HEK293 (cell line): ENCODE results near the gene ATP6V0C.

Experiments used
- CTCF ChIA-PET: fragments of 350-600 bp; formaldehyde crosslinking; extraction: SDS; loops from one replicate; lab custom pipeline; 2021; ENCODE audit warnings: antibody characterized with exemption; lab: Yijun Ruan, JAX
- POLR2A ChIA-PET: fragments of 300-600 bp; formaldehyde crosslinking; extraction: SDS; loops from one replicate; lab custom pipeline; 2020; ENCODE audit warnings: antibody characterized with exemption, inconsistent platforms; lab: Yijun Ruan, JAX
- H3K27ac ChIP-seq: fragments of 200-500 bp; sonication (Bioruptor generic); 2 replicates; pipeline ENCODE4 v1.5.1; 2014; ENCODE audit warnings: low read depth, low read length, control low read depth, inconsistent platforms; ENCODE audit errors: extremely low read depth
- H3K36me3 ChIP-seq, 2 experiments: fragments of 200-500 bp in 1 of 2; sonication (Bioruptor generic) in 1 of 2; 1 replicate in 1 of 2; 2 replicates in 1 of 2; pipeline ENCODE4 v1.5.1; 2014 to 2017; ENCODE audit warnings: inconsistent platforms in 2 of 2, low read length in 2 of 2; ENCODE audit not compliant: control insufficient read depth in 2 of 2, insufficient read depth in 1 of 2
- H3K4me1 ChIP-seq: fragments of 200-500 bp; sonication (Bioruptor generic); 2 replicates; pipeline ENCODE4 v1.5.1; 2014; ENCODE audit warnings: mild to moderate bottlenecking, low read length, inconsistent platforms; ENCODE audit not compliant: control insufficient read depth, insufficient read depth
- H3K4me3 ChIP-seq: 2 replicates; pipeline ENCODE4 v1.5.1; 2011; ENCODE audit warnings: low read depth, mild to moderate bottlenecking, control low read depth, low read length, moderate library complexity
- H3K9me3 ChIP-seq: fragments of 200-500 bp; sonication (Bioruptor generic); 2 replicates; pipeline ENCODE4 v1.5.1; 2014; ENCODE audit warnings: low read depth, low read length, inconsistent platforms; ENCODE audit not compliant: control insufficient read depth, insufficient read depth
- EGR2 ChIP-seq: fragments of 450-650 bp; formaldehyde crosslinking; IDR thresholded peaks from 2 replicates; pipeline ENCODE4 v1.5.1; 2016; ENCODE audit warnings: low read depth, missing biosample characterization, missing genetic modification characterization
- HOXD13 ChIP-seq: sonication (generic); formaldehyde crosslinking; IDR thresholded peaks from 2 replicates; pipeline ENCODE4 v1.8.0; 2022; ENCODE audit warnings: missing genetic modification reagents, borderline replicate concordance
- INSM2 ChIP-seq: fragments of 450-650 bp; formaldehyde crosslinking; IDR thresholded peaks from 2 replicates; pipeline ENCODE4 v1.5.1; 2016; ENCODE audit warnings: missing biosample characterization, missing genetic modification characterization
- PATZ1 ChIP-seq: fragments of 450-650 bp; formaldehyde crosslinking; IDR thresholded peaks from 2 replicates; pipeline ENCODE4 v1.5.1; 2016; ENCODE audit warnings: missing biosample characterization, missing genetic modification characterization
- PBX3 ChIP-seq: sonication (generic); formaldehyde crosslinking; IDR thresholded peaks from 2 replicates; pipeline ENCODE4 v1.8.1; 2022; ENCODE audit warnings: mild to moderate bottlenecking, moderate library complexity, missing genetic modification reagents
- PRDM1 ChIP-seq: fragments of 450-650 bp; formaldehyde crosslinking; IDR thresholded peaks from 2 replicates; pipeline ENCODE4; 2016; ENCODE audit warnings: missing biosample characterization, missing genetic modification characterization
- SCRT1 ChIP-seq: fragments of 450-650 bp; formaldehyde crosslinking; IDR thresholded peaks from 2 replicates; pipeline ENCODE4 v1.5.1; 2016; ENCODE audit warnings: missing biosample characterization, missing genetic modification characterization, borderline replicate concordance
- SP2 ChIP-seq: fragments of 450-650 bp; formaldehyde crosslinking; IDR thresholded peaks from 2 replicates; pipeline ENCODE4 v1.5.1; 2016; ENCODE audit warnings: missing biosample characterization, missing genetic modification characterization
- ZBTB17 ChIP-seq: fragments of 450-650 bp; formaldehyde crosslinking; IDR thresholded peaks from 2 replicates; pipeline ENCODE4 v1.5.1; 2016; ENCODE audit warnings: missing biosample characterization, missing genetic modification characterization
- ZBTB26 ChIP-seq: fragments of 450-650 bp; formaldehyde crosslinking; optimal IDR thresholded peaks from 2 replicates; pipeline ENCODE3; 2016; ENCODE audit warnings: missing biosample characterization, mild to moderate bottlenecking, missing genetic modification characterization
- ZBTB44 ChIP-seq: fragments of 450-650 bp; IDR thresholded peaks from 2 replicates; pipeline ENCODE4 v1.5.1; 2018; ENCODE audit warnings: missing biosample characterization, mild to moderate bottlenecking, missing genetic modification characterization
- ZFHX2 ChIP-seq: fragments of 450-650 bp; formaldehyde crosslinking; conservative IDR thresholded peaks from 2 replicates; pipeline ENCODE4 v1.5.1; 2016; ENCODE audit warnings: missing biosample characterization, missing genetic modification characterization
- ZNF10 ChIP-seq: fragments of 450-650 bp; formaldehyde crosslinking; IDR thresholded peaks from 2 replicates; pipeline ENCODE4 v1.5.1; 2017; ENCODE audit warnings: missing biosample characterization, missing genetic modification characterization
- ZNF202 ChIP-seq: fragments of 450-650 bp; formaldehyde crosslinking; IDR thresholded peaks from 2 replicates; pipeline ENCODE4 v1.5.1; 2016; ENCODE audit warnings: missing biosample characterization, missing genetic modification characterization, borderline replicate concordance
- ZNF449 ChIP-seq: fragments of 450-650 bp; formaldehyde crosslinking; IDR thresholded peaks from 2 replicates; pipeline ENCODE4 v1.5.1; 2017; ENCODE audit warnings: missing biosample characterization, mild to moderate bottlenecking, missing genetic modification characterization, moderate library complexity
- ZNF548 ChIP-seq: fragments of 450-650 bp; formaldehyde crosslinking; IDR thresholded peaks from 2 replicates; pipeline ENCODE4 v1.5.1; 2016; ENCODE audit warnings: missing biosample characterization, missing genetic modification characterization
- ZNF549 ChIP-seq: fragments of 450-650 bp; IDR thresholded peaks from 2 replicates; pipeline ENCODE4 v1.5.1; 2018; ENCODE audit warnings: missing biosample characterization, missing genetic modification characterization, mild to moderate bottlenecking, inconsistent platforms, moderate library complexity
- ZNF621 ChIP-seq: fragments of 450-650 bp; formaldehyde crosslinking; IDR thresholded peaks from 2 replicates; pipeline ENCODE4 v1.5.1; 2017; ENCODE audit warnings: missing biosample characterization, missing genetic modification characterization
- ZNF639 ChIP-seq: fragments of 450-650 bp; formaldehyde crosslinking; IDR thresholded peaks from 2 replicates; pipeline ENCODE4 v1.5.1; 2016; ENCODE audit warnings: missing biosample characterization, missing genetic modification characterization
- ZSCAN5A ChIP-seq: fragments of 450-650 bp; formaldehyde crosslinking; IDR thresholded peaks from 2 replicates; pipeline ENCODE4 v1.5.1; 2016; ENCODE audit warnings: missing biosample characterization, missing genetic modification characterization

ATP6V0C gene

GRCh38 chr16:2520097-2520783 lies 6.5 kb downstream of the ATP6V0C start, which contains the start of gene AMDHD2 (continued):
- 0 out of 2 replicates have a peak, but pooled peaks have one; percentile 52 for TF ChIP-seq ZSCAN5A (tag by site-specific recombination)
- TF ChIP-seq SCRT1 (tag by site-specific recombination), result no peak
- TF ChIP-seq ZNF10 (tag by site-specific recombination), result no peak
- TF ChIP-seq ZNF639 (tag by site-specific recombination), result no peak
- no peak for TF ChIP-seq ZBTB44 (tag by site-specific recombination)
- TF ChIP-seq ZNF449 (tag by site-specific recombination), result no peak
- no peak for TF ChIP-seq ZNF621 (tag by site-specific recombination)
- 0 out of 2 replicates have a peak, but pooled peaks have one; percentile 22 for TF ChIP-seq INSM2 (tag by site-specific recombination)
- no peak for TF ChIP-seq ZNF548 (tag by site-specific recombination)
- TF ChIP-seq SP2 (tag by site-specific recombination), result peak; percentile 60
- TF ChIP-seq PBX3 (CRISPR knock-in tag), result peak; percentile 46
- TF ChIP-seq PRDM1 (tag by site-specific recombination), result no peak

GRCh38 chr16:2520784-2521531 lies 7.2 kb downstream of the ATP6V0C start:
- CTCF ChIA-PET, result interaction anchor here (0.6 kb wide), 1 partner anchor 18 kb away, joined by 3 read pairs; no protein-coding TSS in a partner anchor
- H3K9me3 ChIP-seq, result no peaks in the 10 kb centered on the region
- H3K4me3 ChIP-seq, result peak overlapping the region; percentile 68
- H3K36me3 ChIP-seq, result peaks cover 0 to 69% of the 10 kb centered on the region in 2 experiments; a peak in 2 of 3 replicates
- H3K4me1 ChIP-seq, result peaks cover 3% of the 10 kb centered on the region; the same call in 1 of the 2 replicates
- TF ChIP-seq EGR2 (tag by site-specific recombination) (peak; percentile 29; the same call in 1 of the 2 replicates), PATZ1 (0 out of 2 replicates have a peak, but pooled peaks have one; percentile 12), ZFHX2 (0 out of 2 replicates have a peak, but pooled peaks have one; percentile 16), ZNF549 (no peak), ZNF202 (tag by site-specific recombination) (no peak), HOXD13 (CRISPR knock-in tag) (no peak), ZBTB26 (tag by site-specific recombination) (peak; percentile 33), ZBTB17 (tag by site-specific recombination) (peak; percentile 45; the same call in 1 of the 2 replicates)
- TF ChIP-seq, all 188 proteins: peak for 5
- POLR2A ChIA-PET, result interaction anchor here (0.6 to 2.6 kb wide), 6 partner anchors 8 to 365 kb away, joined by 3 to 25 read pairs (median 4); partner anchors contain the start of genes CEMP1, TBC1D24, TEDC2 and TRAF7
- H3K27ac ChIP-seq, result no peak overlapping the region
